AG04450 (cell line): ENCODE measurements around the gene IFNA5. TPM values are rescaled to one million over a fixed set of nuclear protein-coding genes. Genes with fewer than 3 reads are reported as not detected.

Experiments
- CTCF ChIA-PET: fragments of 300-600, 350-600 bp; formaldehyde crosslinking; extraction: SDS; loops from one replicate; lab custom pipeline; 2022; ENCODE audit warnings: antibody characterized with exemption, inconsistent platforms; lab: Charles Lee
- POLR2A ChIA-PET: fragments of 350-600 bp; formaldehyde crosslinking; extraction: SDS; loops from one replicate; lab custom pipeline; 2021; ENCODE audit warnings: antibody characterized with exemption, inconsistent platforms; lab: Yijun Ruan, JAX
- DNase-seq: peaks from one replicate; pipeline ENCODE4 v3.0.0-alpha.2; 2011; ENCODE audit warnings: low read depth, low spot score
- H3K27ac ChIP-seq: one replicate; pipeline ENCODE4 v1.5.1; 2012; ENCODE audit warnings: low read depth, low read length, control low read depth
- H3K27me3 ChIP-seq: one replicate; pipeline ENCODE4 v1.6.0; 2012; ENCODE audit warnings: low read length; ENCODE audit not compliant: control insufficient read depth, insufficient read depth
- H3K4me3 ChIP-seq: 2 replicates; pipeline ENCODE4 v1.5.1; 2011; ENCODE audit warnings: mild to moderate bottlenecking, low read depth, low read length, control low read depth
- H3K9me3 ChIP-seq: 2 replicates; pipeline ENCODE4 v1.5.1; 2012; ENCODE audit warnings: low read length; ENCODE audit not compliant: control insufficient read depth, insufficient read depth
- polyA plus RNA-seq: library from polyadenylated mRNA; depleted of rRNA; stranded (reverse); fragments of >200 nt; gene quantifications from 2 replicates; pipeline ENCODE4 v1.2.3, GENCODE V29; 2011
- TF ChIP-seq, protein P1 (sequence below): IDR thresholded peaks from 2 replicates; pipeline ENCODE4 v1.5.1; 2011; ENCODE audit warnings: low read depth, low read length, control low read depth, inconsistent platforms

IFNA5 gene
- polyA plus RNA-seq, 1 experiment, result not detected

- no peak overlapping the region for H3K27ac ChIP-seq
- H3K9me3 ChIP-seq, result no peaks in the 10 kb centered on the region
- peaks cover 3% of the 10 kb centered on the region for H3K27me3 ChIP-seq
- POLR2A ChIA-PET, result no interaction called here
- TF ChIP-seq, protein P1, sequence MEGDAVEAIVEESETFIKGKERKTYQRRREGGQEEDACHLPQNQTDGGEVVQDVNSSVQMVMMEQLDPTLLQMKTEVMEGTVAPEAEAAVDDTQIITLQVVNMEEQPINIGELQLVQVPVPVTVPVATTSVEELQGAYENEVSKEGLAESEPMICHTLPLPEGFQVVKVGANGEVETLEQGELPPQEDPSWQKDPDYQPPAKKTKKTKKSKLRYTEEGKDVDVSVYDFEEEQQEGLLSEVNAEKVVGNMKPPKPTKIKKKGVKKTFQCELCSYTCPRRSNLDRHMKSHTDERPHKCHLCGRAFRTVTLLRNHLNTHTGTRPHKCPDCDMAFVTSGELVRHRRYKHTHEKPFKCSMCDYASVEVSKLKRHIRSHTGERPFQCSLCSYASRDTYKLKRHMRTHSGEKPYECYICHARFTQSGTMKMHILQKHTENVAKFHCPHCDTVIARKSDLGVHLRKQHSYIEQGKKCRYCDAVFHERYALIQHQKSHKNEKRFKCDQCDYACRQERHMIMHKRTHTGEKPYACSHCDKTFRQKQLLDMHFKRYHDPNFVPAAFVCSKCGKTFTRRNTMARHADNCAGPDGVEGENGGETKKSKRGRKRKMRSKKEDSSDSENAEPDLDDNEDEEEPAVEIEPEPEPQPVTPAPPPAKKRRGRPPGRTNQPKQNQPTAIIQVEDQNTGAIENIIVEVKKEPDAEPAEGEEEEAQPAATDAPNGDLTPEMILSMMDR, result no peak
- H3K4me3 ChIP-seq, result no peak overlapping the region
- no peak for DNase-seq
- CTCF ChIA-PET, result interaction anchor here (0.6 to 0.9 kb wide), 2 partner anchors 24 to 101 kb away, joined by 3 read pairs; no protein-coding TSS in a partner anchor
These were observed 10.1 kb downstream of the IFNA5 start for GRCh38 chr9:21294904-21295538.

GRCh38 chr9:21294364-21294774 lies 10.7 kb downstream of the IFNA5 start:
- DNase-seq, result no peak
- TF ChIP-seq, protein P1, result no peak
- no peaks in the 10 kb centered on the region for H3K9me3 ChIP-seq
- no peak overlapping the region for H3K4me3 ChIP-seq
- peaks cover 3% of the 10 kb centered on the region for H3K27me3 ChIP-seq
- H3K27ac ChIP-seq, result no peak overlapping the region
- ChIA-PET CTCF (interaction anchor here (0.9 kb wide), 1 partner anchor 24 kb away, joined by 3 read pairs; no protein-coding TSS in a partner anchor), POLR2A (no interaction called here)

GRCh38 chr9:21289848-21290247 lies 15.3 kb downstream of the IFNA5 start:
- no peak overlapping the region for H3K27ac ChIP-seq
- POLR2A ChIA-PET, result no interaction called here

DNA sequence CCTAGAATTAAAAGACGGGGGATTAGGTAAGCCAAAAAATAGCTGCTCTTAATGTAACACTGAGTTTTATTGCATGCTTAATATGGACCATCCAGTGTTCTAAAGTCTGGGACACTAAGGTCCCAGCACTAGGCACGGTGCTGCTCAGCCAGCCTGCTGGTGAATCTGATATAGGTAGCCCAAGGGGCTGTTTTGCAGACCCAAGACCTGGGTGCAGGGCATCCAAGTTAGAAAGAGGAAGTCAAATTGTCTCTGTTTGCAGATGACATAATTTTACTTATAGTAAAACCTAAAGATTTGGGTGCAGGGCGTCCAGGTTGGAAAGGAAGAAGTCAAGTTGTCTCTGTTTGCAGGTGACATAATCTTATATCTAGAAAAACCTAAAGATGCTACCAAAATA lies 17.8 kb downstream of the IFNA5 start:
- ChIA-PET POLR2A (no interaction called here), CTCF (interaction anchor here (0.6 kb wide), 1 partner anchor 31 kb away, joined by 3 read pairs; no protein-coding TSS in a partner anchor)
- Histone ChIP-seq H3K27me3 (peaks cover 3% of the 10 kb centered on the region), H3K4me3 (no peak overlapping the region), H3K27ac (no peak overlapping the region), H3K9me3 (no peaks in the 10 kb centered on the region)
- TF ChIP-seq, protein P1, result no peak
- DNase-seq, result no peak

More at GRCh38 chr9:21289848-21290247, 15.3 kb downstream of the IFNA5 start:
- TF ChIP-seq, protein P1, result no peak
- peaks cover 6% of the 10 kb centered on the region for H3K27me3 ChIP-seq
- no peak for DNase-seq
- no peak overlapping the region for H3K4me3 ChIP-seq
- no peaks in the 10 kb centered on the region for H3K9me3 ChIP-seq
- CTCF ChIA-PET, result interaction anchor here (0.7 kb wide), 1 partner anchor 1571 kb away, joined by 3 read pairs; no protein-coding TSS in a partner anchor

- no peak for DNase-seq
- no peaks in the 10 kb centered on the region for H3K9me3 ChIP-seq
- no peak overlapping the region for H3K27ac ChIP-seq
- POLR2A ChIA-PET, result no interaction called here
- TF ChIP-seq, protein P1, result no peak
- no peak overlapping the region for H3K4me3 ChIP-seq
- CTCF ChIA-PET, result interaction anchor here (1.1 kb wide), 1 partner anchor 147 kb away, joined by 3 read pairs; no protein-coding TSS in a partner anchor
- peaks cover 3% of the 10 kb centered on the region for H3K27me3 ChIP-seq
These were observed 18.5 kb downstream of the IFNA5 start for GRCh38 chr9:21286659-21287058.
